HCT116 (cell line): ENCODE measurements around the gene SLC5A4. TPM values are rescaled to one million over a fixed set of nuclear protein-coding genes. Genes with fewer than 3 reads are reported as not detected.

Experiments
- ATAC-seq: fragments of 200-7000 bp; cut with Tn5 transposase; 2 replicates; pipeline ENCODE4 v1.9.1; 2020; ENCODE audit warnings: mild to moderate bottlenecking, moderate library complexity
- BruUV-seq: library from RNA; stranded (reverse); fragments of 400-500 nt; replicated peaks from 2 replicates; lab custom pipeline; 2021; lab: Mats Ljungman, UMichigan
- CTCF ChIA-PET: fragments of 300-600 bp; sonication (Branson Sonifier 250); formaldehyde crosslinking; loops from one replicate; lab custom pipeline; 2021; ENCODE audit warnings: antibody characterized with exemption; lab: Charles Lee
- POLR2A ChIA-PET: fragments of 300-600, 350-600 bp; sonication (Branson Sonifier 250); formaldehyde crosslinking; loops from one replicate; lab custom pipeline; 2021; ENCODE audit warnings: antibody characterized with exemption; lab: Charles Lee
- RAD21 ChIA-PET, 2 experiments: fragments of 300-600 bp; sonication (Branson Sonifier 250); formaldehyde crosslinking; loops; one replicate each; lab custom pipeline; 2023; ENCODE audit warnings: low total read pairs in 2 of 2; ENCODE audit not compliant: uncharacterized antibody in 2 of 2, unreplicated experiment in 2 of 2, low non-redundant PET in 1 of 2; lab: Charles Lee
- DNase-seq: peaks from one replicate; pipeline ENCODE4 v3.0.0-alpha.2; 2010; ENCODE audit warnings: low read depth, low spot score
- H2AFZ ChIP-seq: fragments of 200-600 bp; shearing (Covaris generic), sonication (generic); 2 replicates; pipeline ENCODE4 v1.6.1; 2017; ENCODE audit warnings: low read depth, mixed run types, mixed read lengths, antibody characterized with exemption, low read length; ENCODE audit not compliant: poor library complexity, severe bottlenecking
- H3K27ac ChIP-seq: 2 replicates; pipeline ENCODE4 v1.5.1; 2012; ENCODE audit warnings: low read depth, low read length
- H3K27me3 ChIP-seq: fragments of 200-600 bp; sonication (generic); 2 replicates; pipeline ENCODE4 v1.6.1; 2016; ENCODE audit warnings: mixed run types, low read length, mixed read lengths; ENCODE audit not compliant: insufficient read depth
- H3K36me3 ChIP-seq, 2 experiments: fragments of 200-500 bp in 1 of 2; fragments of 200-600 bp in 1 of 2; sonication (Bioruptor generic) in 1 of 2; sonication (generic) in 1 of 2; 2 replicates each; pipeline versions ENCODE4 v1.5.1 to v1.6.1; 2014 to 2016; ENCODE audit warnings: low read length in 2 of 2, inconsistent platforms in 1 of 2, mixed read lengths in 1 of 2, mixed run types in 1 of 2; ENCODE audit not compliant: insufficient read depth in 2 of 2, control insufficient read depth in 1 of 2
- H3K4me1 ChIP-seq, 2 experiments: fragments of 200-600 bp in 1 of 2; sonication (generic) in 1 of 2; 2 replicates each; pipeline versions ENCODE4 v1.5.1 to v1.6.1; 2012 to 2017; ENCODE audit warnings: low read length in 2 of 2, inconsistent platforms in 1 of 2, mild to moderate bottlenecking in 1 of 2, mixed read lengths in 1 of 2, mixed run types in 1 of 2, moderate library complexity in 1 of 2; ENCODE audit not compliant: insufficient read depth in 2 of 2, control insufficient read depth in 1 of 2
- H3K4me2 ChIP-seq: fragments of 200-600 bp; sonication (generic); 2 replicates; pipeline ENCODE4 v1.6.1; 2017; ENCODE audit warnings: mixed run types, low read length, mixed read lengths
- H3K4me3 ChIP-seq, 2 experiments: fragments of 200-600 bp in 1 of 2; sonication (generic) in 1 of 2; replicated peaks in 1 of 2; 2 replicates each; pipeline ENCODE4 v1.5.1; 2011 to 2016; ENCODE audit warnings: low read length in 2 of 2, control low read depth in 1 of 2, low read depth in 1 of 2, mild to moderate bottlenecking in 1 of 2, mixed read lengths in 1 of 2, mixed run types in 1 of 2
- H3K79me2 ChIP-seq: fragments of 200-600 bp; sonication (generic); 2 replicates; pipeline ENCODE4 v1.6.1; 2017; ENCODE audit warnings: mild to moderate bottlenecking, mixed run types, low read length, moderate library complexity, mixed read lengths; ENCODE audit not compliant: insufficient read depth
- H3K9ac ChIP-seq: fragments of 200-600 bp; sonication (generic); 2 replicates; pipeline ENCODE4 v1.6.1; 2016; ENCODE audit warnings: low read length, mixed read lengths
- H3K9me2 ChIP-seq: fragments of 200-600 bp; sonication (generic), shearing (Covaris generic); 2 replicates; pipeline ENCODE4 v1.6.1; 2017; ENCODE audit warnings: mixed run types, mild to moderate bottlenecking, moderate library complexity; ENCODE audit not compliant: insufficient read depth
- H3K9me3 ChIP-seq, 2 experiments: fragments of 200-500 bp in 1 of 2; fragments of 200-600 bp in 1 of 2; sonication (Bioruptor generic) in 1 of 2; sonication (generic) in 1 of 2; 2 replicates each; pipeline ENCODE4 v1.6.1; 2014 to 2017; ENCODE audit warnings: low read length in 2 of 2, mixed read lengths in 2 of 2, inconsistent platforms in 1 of 2, low read depth in 1 of 2, mild to moderate bottlenecking in 1 of 2, mixed run types in 1 of 2, moderate library complexity in 1 of 2; ENCODE audit not compliant: control insufficient read depth in 1 of 2, insufficient read depth in 1 of 2
- H4K20me1 ChIP-seq: fragments of 200-600 bp; sonication (generic), shearing (Covaris generic); 2 replicates; pipeline ENCODE4 v1.6.1; 2017; ENCODE audit warnings: mixed run types, mild to moderate bottlenecking, moderate library complexity; ENCODE audit not compliant: insufficient read depth
- CBX3 ChIP-seq: IDR thresholded peaks from 2 replicates; pipeline ENCODE4 v1.6.1; 2012; ENCODE audit warnings: low read depth
- CTCF ChIP-seq, 3 experiments: fragments of 200-600 bp in 1 of 3; sonication (generic) in 1 of 3; IDR thresholded peaks in 2 of 3; conservative IDR thresholded peaks in 1 of 3; 2 replicates each; pipeline ENCODE4 v1.5.1; 2012 to 2017; ENCODE audit warnings: low read depth in 2 of 3, low read length in 2 of 3, antibody characterized with exemption in 1 of 3, borderline replicate concordance in 1 of 3, control low read depth in 1 of 3, mild to moderate bottlenecking in 1 of 3, mixed read lengths in 1 of 3, mixed run types in 1 of 3, moderate library complexity in 1 of 3; ENCODE audit not compliant: insufficient read depth in 1 of 3
- EGR1 ChIP-seq: IDR thresholded peaks from 2 replicates; pipeline ENCODE4 v1.6.1; 2012; ENCODE audit warnings: low read depth
- EZH2 ChIP-seq: fragments of 200-600 bp; sonication (generic); IDR thresholded peaks from 2 replicates; pipeline ENCODE4 v1.6.1; 2017; ENCODE audit warnings: antibody characterized with exemption, mixed run types
- FOSL1 ChIP-seq: IDR thresholded peaks from 2 replicates; pipeline ENCODE4 v1.6.1; 2012; ENCODE audit warnings: low read depth
- JUND ChIP-seq: IDR thresholded peaks from 2 replicates; pipeline ENCODE4 v1.6.1; 2012
- RAD21 ChIP-seq: IDR thresholded peaks from 2 replicates; pipeline ENCODE4 v1.6.1; 2012; ENCODE audit warnings: low read depth, mild to moderate bottlenecking
- REST ChIP-seq: IDR thresholded peaks from 2 replicates; pipeline ENCODE4 v1.6.1; 2012; ENCODE audit warnings: low read depth
- TCF7L2 ChIP-seq: IDR thresholded peaks from 2 replicates; pipeline ENCODE4 v1.7.0; 2011; ENCODE audit warnings: borderline replicate concordance, inconsistent platforms; ENCODE audit not compliant: insufficient read depth, insufficient read length; ENCODE audit errors: extremely low read depth
- ZNF274 ChIP-seq: fragments of 200-500 bp; sonication (Bioruptor generic); IDR thresholded peaks from 2 replicates; pipeline ENCODE4 v1.6.1; 2014; ENCODE audit warnings: mild to moderate bottlenecking, low read depth, low read length, inconsistent platforms
- intact Hi-C: fragments of 100-400 bp; cut with micrococcal nuclease; formaldehyde crosslinking; loops from 2 replicates; pipeline ENCODE4 v1.10.0; 2022
- total RNA-seq: library from RNA; stranded (reverse); gene quantifications from one replicate; pipeline ENCODE4 v1.2.1, GENCODE V29; 2021; ENCODE audit not compliant: unreplicated experiment

SLC5A4 gene
- total RNA-seq, 1 experiment from 2014 or later = 0.22 TPM

DNA sequence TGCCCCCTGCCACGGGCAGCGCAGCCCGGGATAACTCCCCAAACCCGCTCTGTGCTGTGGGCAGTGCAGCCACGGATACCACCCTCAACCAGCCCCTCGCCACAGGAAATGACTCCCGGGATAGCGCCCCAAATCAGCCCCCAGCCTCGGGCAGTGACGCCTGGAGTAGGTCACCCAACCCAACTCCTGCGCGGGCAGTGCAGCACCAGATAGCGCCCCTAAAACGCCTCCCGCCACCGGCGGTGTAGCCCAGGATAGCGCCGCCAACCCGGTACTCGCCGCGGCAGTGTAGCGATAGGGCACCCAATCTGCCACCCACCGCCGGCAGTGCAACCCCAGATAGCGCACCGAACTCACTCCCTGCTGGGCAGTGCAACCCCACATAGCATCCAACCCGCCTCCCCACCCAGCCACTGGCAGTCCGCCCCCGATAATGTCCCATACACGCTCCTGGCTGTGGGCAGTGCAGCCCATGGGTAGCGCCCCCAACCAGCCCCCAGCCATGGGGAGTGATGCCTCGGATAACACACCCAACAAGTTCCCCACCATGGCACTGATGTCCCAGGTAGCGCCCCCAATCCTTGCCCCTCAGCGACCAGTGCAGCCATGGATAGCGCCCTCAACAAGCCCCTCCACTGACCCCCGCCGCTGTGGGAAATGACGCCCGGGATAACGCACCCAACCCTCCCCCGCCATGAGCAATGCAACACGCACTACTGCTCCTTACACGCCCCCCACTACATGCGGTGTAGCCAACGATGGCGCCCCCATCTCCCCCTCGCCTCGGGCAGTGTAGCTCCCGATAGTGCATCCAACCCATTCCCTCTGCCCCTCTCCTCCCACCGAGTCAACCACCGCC, 51.7 kb downstream of the SLC5A4 start:
- 0 out of 2 replicates have a peak overlapping the region, but pooled peaks have one; percentile 99 for H3K4me2 ChIP-seq
- ATAC-seq (no peak), DNase-seq (no peak)
- H3K79me2 ChIP-seq = no peaks in the 10 kb centered on the region
- POLR2A ChIA-PET = interaction anchor here (0.7 kb wide), 1 partner anchor 332 kb away, joined by 3 read pairs; no protein-coding TSS in a partner anchor
- no TSS peak for BruUV-seq
- H2AFZ ChIP-seq = no peak overlapping the region
- H3K4me3 ChIP-seq = no peak overlapping the region
- intact Hi-C loops = loop anchor here (10.0 kb wide), 2 partner anchors 171 to 271 kb away; partner anchors contain the start of gene FBXO7
- no peaks in the 10 kb centered on the region for H3K27me3 ChIP-seq
- CTCF ChIA-PET = no interaction called here
- peaks cover 27 to 45% of the 10 kb centered on the region in 2 experiments for H3K4me1 ChIP-seq
- TF ChIP-seq EZH2 (no peak), ZNF274 (no peak), CBX3 (no peak), FOSL1 (no peak), TCF7L2 (no peak), EGR1 (no peak), JUND (no peak)
- RAD21 ChIA-PET = no interaction called here
- H3K9me3 ChIP-seq = no peaks in the 10 kb centered on the region
- H3K27ac ChIP-seq = no peak overlapping the region
- peaks cover 0 to 4% of the 10 kb centered on the region in 2 experiments; a peak in 2 of 4 replicates for H3K36me3 ChIP-seq
- no peaks in the 10 kb centered on the region for H4K20me1 ChIP-seq
- H3K9me2 ChIP-seq = no peaks in the 10 kb centered on the region
- H3K9ac ChIP-seq = no peak overlapping the region

DNA sequence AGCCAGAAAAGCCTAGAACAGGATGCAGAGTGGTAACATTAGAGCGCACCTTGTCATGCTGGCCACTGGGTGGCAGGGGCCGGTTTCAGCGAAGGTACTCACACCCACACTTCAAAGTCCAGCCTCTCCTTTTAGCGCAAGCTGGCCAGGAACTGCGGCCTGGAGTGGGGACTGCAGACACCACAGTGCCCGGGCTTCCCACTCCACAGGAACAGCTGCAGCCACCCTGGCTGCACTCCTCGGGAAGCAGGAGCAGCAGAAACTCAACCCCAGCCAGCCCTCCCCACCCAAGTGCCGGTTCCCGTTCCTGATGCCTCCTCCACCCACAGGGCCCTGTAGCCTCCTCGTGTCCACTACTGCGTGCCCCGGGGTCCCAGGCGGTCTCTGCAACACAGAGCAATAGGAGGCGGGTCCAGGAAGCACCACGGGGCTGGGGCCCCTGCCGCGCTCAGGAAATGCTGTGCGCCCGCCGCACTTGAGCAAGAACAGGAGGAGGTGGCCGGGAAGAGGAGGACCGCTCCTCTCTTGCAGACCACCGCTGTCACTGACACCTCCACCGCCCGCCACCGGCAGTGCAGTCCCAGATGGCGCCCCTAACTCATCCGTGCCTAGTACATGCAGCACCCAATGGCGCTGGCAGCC, 52.5 kb downstream of the SLC5A4 start:
- no peaks in the 10 kb centered on the region for H4K20me1 ChIP-seq
- ChIA-PET CTCF (interaction anchor here (1.0 to 1.4 kb wide), 5 partner anchors 23 to 232 kb away, joined by 3 to 10 read pairs (median 3); no protein-coding TSS in a partner anchor), RAD21 (interaction anchor here in 1 of 2 experiments (0.8 kb wide), 1 partner anchor 242 kb away, joined by 3 read pairs; no protein-coding TSS in a partner anchor), POLR2A (no interaction called here)
- H3K4me1 ChIP-seq = peaks cover 27 to 45% of the 10 kb centered on the region in 2 experiments
- no peak overlapping the region for H3K9ac ChIP-seq
- no peaks in the 10 kb centered on the region for H3K9me3 ChIP-seq
- no peak overlapping the region for H3K4me3 ChIP-seq
- H3K4me2 ChIP-seq = peak overlapping the region; percentile 35
- H3K79me2 ChIP-seq = no peaks in the 10 kb centered on the region
- DNase-seq (peak; percentile 50), ATAC-seq (peak; percentile 55)
- BruUV-seq = no TSS peak
- H3K36me3 ChIP-seq = no peaks in the 10 kb centered on the region
- no peak overlapping the region for H2AFZ ChIP-seq
- no peaks in the 10 kb centered on the region for H3K27me3 ChIP-seq
- no peaks in the 10 kb centered on the region for H3K9me2 ChIP-seq
- H3K27ac ChIP-seq = no peak overlapping the region
- intact Hi-C loops = loop anchor here (10.0 kb wide), 2 partner anchors 172 to 272 kb away; partner anchors contain the start of gene FBXO7
- TF ChIP-seq RAD21 (peak; percentile 43; the same call in 1 of the 2 replicates), CTCF (IDR thresholded peaks at IDR 0.05 in 2 of 3, conservative IDR thresholded peaks at IDR 0.05 in 1 of 3; ENCODE audit: borderline replicate concordance in 1 of 3, insufficient read depth in 1 of 3, low read depth in 2 of 3, low read length in 2 of 3) (peak; percentile 62 to 73 (median 72); a peak in 5 of 6 replicates), REST (no peak)
